Karpas-422 (cell line): ENCODE measurements around the gene RNLS. TPM values are rescaled to one million over a fixed set of nuclear protein-coding genes. Genes with fewer than 3 reads are reported as not detected.
A peak's percentile ranks its signal among the peaks of the same experiment; 100 is the strongest.
"Not testable (repeated sequence)": the region's sequence is repeated elsewhere in the genome, so short reads cannot be mapped to it uniquely, and the experiment has no call there.

Experiments
- DNase-seq: peaks from one replicate; pipeline ENCODE4 v3.0.0-alpha.2; 2015
- H2AFZ ChIP-seq: fragments of 200-600 bp; sonication (generic); 2 replicates; pipeline ENCODE4 v1.6.1; 2014; ENCODE audit warnings: antibody characterized with exemption, low read length, mixed read lengths
- H3K27ac ChIP-seq: fragments of 200-600 bp; sonication (generic); 2 replicates; pipeline ENCODE4 v1.5.1; 2014; ENCODE audit warnings: mild to moderate bottlenecking, low read length, moderate library complexity
- H3K27me3 ChIP-seq: fragments of 200-600 bp; sonication (generic); 2 replicates; pipeline ENCODE4 v1.6.1; 2014; ENCODE audit warnings: low read length, mixed read lengths
- H3K36me3 ChIP-seq: fragments of 200-600 bp; sonication (generic); 2 replicates; pipeline ENCODE4 v1.6.1; 2014; ENCODE audit warnings: low read length, mixed read lengths; ENCODE audit not compliant: insufficient read depth
- H3K4me1 ChIP-seq: fragments of 200-600 bp; sonication (generic); 2 replicates; pipeline ENCODE4 v1.6.1; 2014; ENCODE audit warnings: mild to moderate bottlenecking, low read length, mixed read lengths
- H3K4me2 ChIP-seq: fragments of 200-600 bp; sonication (generic); 2 replicates; pipeline ENCODE4 v1.6.1; 2014; ENCODE audit warnings: low read length, low read depth, mild to moderate bottlenecking; ENCODE audit not compliant: poor library complexity, severe bottlenecking
- H3K4me3 ChIP-seq: fragments of 200-600 bp; sonication (generic); 2 replicates; pipeline ENCODE4 v1.5.1; 2014; ENCODE audit warnings: mild to moderate bottlenecking, antibody characterized with exemption, low read length, mixed read lengths
- H3K79me2 ChIP-seq: fragments of 200-600 bp; sonication (generic); 2 replicates; pipeline ENCODE4 v1.6.1; 2014; ENCODE audit warnings: mild to moderate bottlenecking, low read length, mixed read lengths
- H3K9ac ChIP-seq: fragments of 200-600 bp; sonication (generic); 2 replicates; pipeline ENCODE4 v1.6.0; 2014; ENCODE audit warnings: low read length
- H3K9me2 ChIP-seq: fragments of 200-600 bp; sonication (generic), shearing (Covaris generic); replicated peaks from 2 replicates; pipeline ENCODE4 v1.6.0; 2014; ENCODE audit warnings: mild to moderate bottlenecking, low read length, moderate library complexity; ENCODE audit not compliant: insufficient read depth
- H3K9me3 ChIP-seq: fragments of 300-700, 200-600 bp; sonication (generic); 2 replicates; pipeline ENCODE4 v1.6.1; 2014; ENCODE audit warnings: low read length, mixed read lengths
- H4K20me1 ChIP-seq: fragments of 200-600 bp; sonication (generic); 2 replicates; pipeline ENCODE4 v1.6.1; 2014; ENCODE audit warnings: mild to moderate bottlenecking, antibody characterized with exemption, low read length, low read depth; ENCODE audit not compliant: insufficient read depth
- total RNA-seq: library from RNA; depleted of rRNA; stranded (reverse); fragments of >200 nt; shearing (Covaris generic); gene quantifications from 2 replicates; pipeline ENCODE4 v1.2.3, GENCODE V29; 2014; ENCODE audit warnings: low replicate concordance

Gene RNLS
- total RNA-seq, 1 experiment from 2014 or later: not detected

DNA sequence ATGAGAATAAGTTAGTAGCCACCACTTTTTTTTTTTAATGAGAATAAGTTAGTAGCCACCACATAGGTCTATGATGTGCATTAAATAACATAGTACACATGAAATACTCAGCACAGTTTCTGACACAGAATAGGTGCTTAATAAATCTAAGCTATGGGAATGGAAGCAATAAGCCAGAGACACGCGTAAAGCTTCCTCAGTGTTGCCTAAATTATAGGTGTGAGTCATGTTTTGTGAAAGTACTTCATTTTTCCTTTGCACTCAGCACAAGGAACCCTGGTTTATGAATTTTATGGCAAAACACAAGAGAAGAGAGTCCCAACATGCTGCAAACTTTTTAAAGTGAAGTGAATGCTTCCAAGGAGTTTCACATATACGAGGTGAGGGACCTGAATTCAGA, 267.4 kb downstream of the RNLS start:
- Histone ChIP-seq H3K4me1 (peaks cover 56% of the 10 kb centered on the region), H3K36me3 (no peaks in the 10 kb centered on the region), H4K20me1 (no peaks in the 10 kb centered on the region), H3K27ac (no peak overlapping the region), H3K79me2 (no peaks in the 10 kb centered on the region), H3K9me2 (no peaks in the 10 kb centered on the region), H3K27me3 (no peaks in the 10 kb centered on the region), H3K4me2 (no peak overlapping the region), H3K9ac (no peak overlapping the region; the same call in 1 of the 2 replicates), H3K9me3 (peaks cover 6% of the 10 kb centered on the region; the same call in 1 of the 2 replicates), H3K4me3 (no peak overlapping the region), H2AFZ (peak overlapping the region; percentile 34; the same call in 1 of the 2 replicates)
- DNase-seq: no peak

- Histone ChIP-seq H2AFZ (no peak overlapping the region), H3K4me2 (no peak overlapping the region), H3K4me3 (no peak overlapping the region), H3K9ac (no peak overlapping the region), H3K27me3 (no peaks in the 10 kb centered on the region), H3K36me3 (no peaks in the 10 kb centered on the region), H4K20me1 (no peaks in the 10 kb centered on the region), H3K9me2 (no peaks in the 10 kb centered on the region), H3K9me3 (peaks cover under 1% of the 10 kb centered on the region; the same call in 1 of the 2 replicates), H3K27ac (no peak overlapping the region), H3K79me2 (no peaks in the 10 kb centered on the region), H3K4me1 (peaks cover 58% of the 10 kb centered on the region)
- no peak for DNase-seq
These were observed 268.8 kb downstream of the RNLS start for GRCh38 chr10:88314362-88314761.

GRCh38 chr10:88313878-88314277, 269.2 kb downstream of the RNLS start:
- no peak overlapping the region for H2AFZ ChIP-seq
- no peak overlapping the region for H3K4me3 ChIP-seq
- no peaks in the 10 kb centered on the region for H4K20me1 ChIP-seq
- H3K79me2 ChIP-seq: no peaks in the 10 kb centered on the region
- H3K4me1 ChIP-seq: peaks cover 63% of the 10 kb centered on the region
- H3K9me3 ChIP-seq: no peaks in the 10 kb centered on the region
- H3K36me3 ChIP-seq: no peaks in the 10 kb centered on the region
- no peak overlapping the region for H3K27ac ChIP-seq
- no peak overlapping the region for H3K9ac ChIP-seq
- H3K4me2 ChIP-seq: no peak overlapping the region
- no peaks in the 10 kb centered on the region for H3K27me3 ChIP-seq
- DNase-seq: no peak
- H3K9me2 ChIP-seq: no peaks in the 10 kb centered on the region

DNA sequence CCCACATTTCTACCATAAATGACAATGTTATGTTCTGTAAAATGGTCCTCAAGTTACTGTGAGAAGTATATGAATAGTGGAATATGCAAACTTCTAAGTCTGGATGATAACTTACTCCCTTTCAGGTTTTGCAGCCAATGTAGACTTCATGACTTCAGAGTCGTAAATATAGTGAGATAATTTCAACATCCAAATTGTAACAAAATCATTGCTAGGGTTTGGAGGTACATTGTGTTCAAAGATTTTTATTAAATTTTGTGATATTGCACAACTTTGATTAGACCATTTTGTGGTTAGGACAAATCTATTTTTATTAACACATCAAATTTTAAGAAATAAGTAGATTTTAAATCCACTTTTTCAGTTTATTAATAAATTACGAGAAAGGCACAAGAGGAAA, 270.3 kb downstream of the RNLS start:
- no peaks in the 10 kb centered on the region for H3K27me3 ChIP-seq
- no peaks in the 10 kb centered on the region for H3K36me3 ChIP-seq
- peaks cover 73% of the 10 kb centered on the region for H3K4me1 ChIP-seq
- no peak for DNase-seq
- peak overlapping the region; percentile 60 for H3K27ac ChIP-seq
- no peaks in the 10 kb centered on the region for H4K20me1 ChIP-seq
- H3K9me3 ChIP-seq: no peaks in the 10 kb centered on the region
- no peaks in the 10 kb centered on the region for H3K9me2 ChIP-seq
- no peak overlapping the region for H3K9ac ChIP-seq
- peak overlapping the region; percentile 35 for H3K4me2 ChIP-seq
- H2AFZ ChIP-seq: peak overlapping the region; percentile 24; the same call in 1 of the 2 replicates
- H3K79me2 ChIP-seq: no peaks in the 10 kb centered on the region
- no peak overlapping the region for H3K4me3 ChIP-seq

DNA sequence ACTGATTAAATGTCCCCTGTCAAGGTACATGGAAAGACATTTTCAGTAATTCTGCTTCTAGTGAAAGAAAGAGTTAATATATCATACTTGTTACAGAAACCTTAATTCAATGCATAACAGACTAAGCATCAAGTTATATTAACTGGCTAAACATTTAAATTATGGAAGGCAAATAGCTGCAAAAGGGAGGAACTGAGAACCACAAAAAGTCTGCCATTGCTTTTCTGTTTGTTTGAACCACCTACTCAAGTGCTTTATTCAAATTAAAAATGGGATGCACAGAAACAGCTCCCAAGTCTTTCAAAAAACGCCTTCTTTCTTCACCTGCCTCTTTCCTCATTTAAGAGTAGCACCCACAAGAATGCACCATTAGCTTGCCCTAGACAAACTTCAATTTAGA, 271.9 kb downstream of the RNLS start:
- Histone ChIP-seq H3K27ac (peak overlapping the region; percentile 60), H3K27me3 (no peaks in the 10 kb centered on the region), H3K9me3 (no peaks in the 10 kb centered on the region), H3K36me3 (no peaks in the 10 kb centered on the region), H3K79me2 (no peaks in the 10 kb centered on the region), H3K9ac (no peak overlapping the region), H3K9me2 (no peaks in the 10 kb centered on the region), H4K20me1 (no peaks in the 10 kb centered on the region), H3K4me1 (peaks cover 67% of the 10 kb centered on the region), H2AFZ (0 out of 2 replicates have a peak overlapping the region, but pooled peaks have one; percentile 49), H3K4me2 (peak overlapping the region; percentile 21), H3K4me3 (no peak overlapping the region)
- no peak for DNase-seq

GRCh38 chr10:88309365-88309764, 273.8 kb downstream of the RNLS start:
- Histone ChIP-seq H3K9me3 (no peaks in the 10 kb centered on the region), H3K79me2 (no peaks in the 10 kb centered on the region), H3K4me1 (peaks cover 57% of the 10 kb centered on the region), H3K4me3 (no peak overlapping the region), H3K27ac (no peak overlapping the region), H3K4me2 (no peak overlapping the region), H3K9ac (no peak overlapping the region), H2AFZ (no peak overlapping the region), H3K9me2 (no peaks in the 10 kb centered on the region), H4K20me1 (no peaks in the 10 kb centered on the region), H3K27me3 (no peaks in the 10 kb centered on the region), H3K36me3 (no peaks in the 10 kb centered on the region)
- no peak for DNase-seq

DNA sequence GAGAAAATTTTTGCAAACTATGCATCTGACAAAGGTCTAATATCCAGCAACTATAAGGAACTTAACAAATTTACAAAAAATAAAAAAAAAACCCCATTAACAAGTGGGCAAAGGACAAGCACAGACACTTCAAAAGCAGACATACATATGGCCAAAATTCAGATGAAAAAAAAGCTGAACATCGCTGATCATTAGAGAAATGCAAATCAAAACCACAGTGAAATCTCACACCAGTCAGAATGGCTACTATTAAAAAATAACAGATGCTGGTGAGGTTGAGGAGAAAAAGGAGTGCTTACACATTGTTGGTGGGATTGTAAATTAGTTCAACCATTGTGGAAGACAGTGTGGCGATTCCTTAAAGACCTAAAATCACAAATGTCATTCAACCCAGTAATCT, 274.8 kb downstream of the RNLS start:
- H3K4me3 ChIP-seq, H3K79me2 ChIP-seq, H2AFZ ChIP-seq, H4K20me1 ChIP-seq, H3K27me3 ChIP-seq, DNase-seq, H3K9ac ChIP-seq, H3K9me3 ChIP-seq, H3K9me2 ChIP-seq, H3K36me3 ChIP-seq: not testable (repeated sequence)
- Histone ChIP-seq H3K27ac (peak overlapping the region; percentile 49), H3K4me1 (peaks cover 52% of the 10 kb centered on the region), H3K4me2 (peak overlapping the region; percentile 40)

DNA sequence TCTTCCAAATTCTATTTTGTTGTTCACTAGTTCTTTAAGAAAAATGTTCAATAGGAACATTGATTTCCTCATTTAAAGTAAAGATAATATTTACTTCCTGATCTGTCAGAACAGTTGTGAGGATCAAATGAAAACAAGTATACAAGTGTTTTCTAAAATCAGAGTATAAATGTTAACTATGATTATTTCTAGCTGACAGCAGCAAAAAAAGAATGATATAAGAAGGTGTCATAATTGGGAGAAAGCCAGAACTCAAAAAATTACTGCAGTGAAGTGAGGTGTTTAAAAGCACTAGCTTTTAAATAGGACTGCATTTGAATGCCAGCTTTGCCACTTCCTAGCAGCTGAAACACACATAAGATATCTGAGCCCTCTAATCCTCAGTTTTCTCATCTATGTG, 283.3 kb downstream of the RNLS start:
- Histone ChIP-seq H3K79me2 (no peaks in the 10 kb centered on the region), H3K27ac (peak overlapping the region; percentile 43), H2AFZ (peak overlapping the region; percentile 71; the same call in 1 of the 2 replicates), H3K9ac (0 out of 2 replicates have a peak overlapping the region, but pooled peaks have one; percentile 17), H4K20me1 (no peaks in the 10 kb centered on the region), H3K9me2 (no peaks in the 10 kb centered on the region), H3K27me3 (no peaks in the 10 kb centered on the region), H3K36me3 (no peaks in the 10 kb centered on the region), H3K4me3 (no peak overlapping the region), H3K4me1 (peaks cover 12% of the 10 kb centered on the region), H3K9me3 (no peaks in the 10 kb centered on the region), H3K4me2 (peak overlapping the region; percentile 17)
- peak; percentile 45 for DNase-seq

DNA sequence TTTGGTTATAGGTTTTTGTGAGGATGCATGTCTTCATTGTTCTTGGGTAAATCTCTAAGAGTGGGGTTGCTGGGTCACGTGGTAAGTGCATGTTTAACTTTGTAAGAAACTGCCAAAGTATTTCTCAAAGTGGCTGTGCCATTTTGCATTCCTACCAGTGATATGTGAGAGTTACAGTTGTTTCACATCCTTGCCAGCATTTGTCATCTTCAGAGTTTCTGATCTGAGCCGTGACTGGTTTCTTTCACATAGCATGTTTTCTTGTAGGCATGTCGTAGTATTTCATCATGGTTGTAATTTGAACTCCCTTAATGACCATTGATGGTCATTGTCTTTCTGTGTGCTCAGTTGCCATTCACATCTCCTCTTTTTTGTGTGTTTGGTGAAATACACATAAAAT, 286.0 kb downstream of the RNLS start:
- Histone ChIP-seq H3K4me3 (no peak overlapping the region), H3K27ac (no peak overlapping the region), H3K4me2 (no peak overlapping the region), H3K4me1 (peaks cover 13% of the 10 kb centered on the region), H2AFZ (no peak overlapping the region), H3K9ac (no peak overlapping the region), H3K9me3 (no peaks in the 10 kb centered on the region), H3K79me2 (no peaks in the 10 kb centered on the region), H3K27me3 (no peaks in the 10 kb centered on the region), H3K36me3 (no peaks in the 10 kb centered on the region), H3K9me2 (no peaks in the 10 kb centered on the region), H4K20me1 (no peaks in the 10 kb centered on the region)
- DNase-seq: no peak
